ENCODE measurements around the gene TNRC6C.
"Not testable (repeated sequence)": the region's sequence is repeated elsewhere in the genome, so short reads cannot be mapped to it uniquely, and the experiment has no call there.

Gene TNRC6C

GRCh38 chr17:78096093-78096492, 137.6 kb downstream of the TNRC6C start:
- no peak for DNase-seq

GRCh38 chr17:78101112-78101511, 142.6 kb downstream of the TNRC6C start:
- DNase-seq, result no peak

- DNase-seq, result no peak
These were observed 143.0 kb downstream of the TNRC6C start for GRCh38 chr17:78101542-78101941.

GRCh38 chr17:78103311-78103710, 144.8 kb downstream of the TNRC6C start:
- DNase-seq, result no peak

- no peak for DNase-seq
These were observed 146.0 kb downstream of the TNRC6C start for GRCh38 chr17:78104540-78104941.

- DNase-seq, result no peak
These were observed 146.6 kb downstream of the TNRC6C start for GRCh38 chr17:78105101-78105500.

- DNase-seq, result no peak
These were observed 147.0 kb downstream of the TNRC6C start for GRCh38 chr17:78105551-78105950.

- no peak for DNase-seq
These were observed 147.7 kb downstream of the TNRC6C start for GRCh38 chr17:78106211-78106610.

GRCh38 chr17:78107457-78107856, 149.0 kb downstream of the TNRC6C start:
- DNase-seq, result no peak

GRCh38 chr17:78107976-78108725, 149.6 kb downstream of the TNRC6C start:
- no peak for DNase-seq

- DNase-seq, result no peak
These were observed 150.4 kb downstream of the TNRC6C start for GRCh38 chr17:78108726-78109488.

- no peak for DNase-seq
These were observed 150.9 kb downstream of the TNRC6C start for GRCh38 chr17:78109489-78109761.

GRCh38 chr17:78110363-78111015, 152.0 kb downstream of the TNRC6C start:
- no peak for DNase-seq

- no peak for DNase-seq
These were observed 152.7 kb downstream of the TNRC6C start for GRCh38 chr17:78111016-78111726.

GRCh38 chr17:78111727-78112517, 153.4 kb downstream of the TNRC6C start:
- DNase-seq, result no peak

- DNase-seq, result peak; percentile 64
These were observed 154.3 kb downstream of the TNRC6C start for GRCh38 chr17:78112518-78113471.

- no peak for DNase-seq
These were observed 155.6 kb downstream of the TNRC6C start for GRCh38 chr17:78113804-78114785.

GRCh38 chr17:78114831-78115723, 156.6 kb downstream of the TNRC6C start:
- DNase-seq, result no peak

GRCh38 chr17:78115803-78116202, 157.3 kb downstream of the TNRC6C start:
- DNase-seq, result not testable (repeated sequence)
